Measurements from ENCODE around the gene PTPN12.

The PTPN12 gene

GRCh38 chr7:77550586-77550985 lies 13.5 kb downstream of the PTPN12 start:
- peaks cover 14% of the 10 kb centered on the region for H3K36me3 Mint-ChIP-seq
- no peaks in the 10 kb centered on the region for H3K9me3 Mint-ChIP-seq
- peaks cover 37% of the 10 kb centered on the region for H3K4me1 Mint-ChIP-seq
- no peak overlapping the region for H3K27ac Mint-ChIP-seq
- H3K4me3 Mint-ChIP-seq = no peak overlapping the region
- H3K27me3 Mint-ChIP-seq = no peaks in the 10 kb centered on the region

- no peaks in the 10 kb centered on the region for H3K27me3 Mint-ChIP-seq
- no peaks in the 10 kb centered on the region for H3K9me3 Mint-ChIP-seq
Measured at GRCh38 chr7:77553123-77553522, 16.0 kb downstream of the PTPN12 start.

GRCh38 chr7:77558284-77558967 lies 21.3 kb downstream of the PTPN12 start:
- Mint-ChIP-seq H3K27me3 (no peaks in the 10 kb centered on the region), H3K9me3 (no peaks in the 10 kb centered on the region), H3K36me3 (peaks cover 14% of the 10 kb centered on the region), H3K4me3 (no peak overlapping the region), H3K4me1 (peaks cover 31% of the 10 kb centered on the region), H3K27ac (no peak overlapping the region)

More at GRCh38 chr7:77553123-77553522, 16.0 kb downstream of the PTPN12 start:
- no peak overlapping the region for H3K27ac Mint-ChIP-seq
- H3K4me1 Mint-ChIP-seq = peaks cover 34% of the 10 kb centered on the region
- peaks cover 14% of the 10 kb centered on the region for H3K36me3 Mint-ChIP-seq
- H3K4me3 Mint-ChIP-seq = no peak overlapping the region

- peak overlapping the region; percentile 8 for H3K4me3 Mint-ChIP-seq
- H3K27ac Mint-ChIP-seq = no peak overlapping the region
- H3K27me3 Mint-ChIP-seq = no peaks in the 10 kb centered on the region
- H3K4me1 Mint-ChIP-seq = peaks cover 35% of the 10 kb centered on the region
- H3K36me3 Mint-ChIP-seq = peaks cover 3% of the 10 kb centered on the region
- no peaks in the 10 kb centered on the region for H3K9me3 Mint-ChIP-seq
Measured at GRCh38 chr7:77561352-77561751, 24.3 kb downstream of the PTPN12 start.

GRCh38 chr7:77563275-77563674 lies 26.2 kb downstream of the PTPN12 start:
- Mint-ChIP-seq H3K9me3 (no peaks in the 10 kb centered on the region), H3K36me3 (peaks cover 3% of the 10 kb centered on the region), H3K27ac (no peak overlapping the region), H3K4me1 (peaks cover 29% of the 10 kb centered on the region), H3K27me3 (no peaks in the 10 kb centered on the region), H3K4me3 (no peak overlapping the region)

GRCh38 chr7:77565917-77566316 lies 28.8 kb downstream of the PTPN12 start:
- Mint-ChIP-seq H3K27me3 (no peaks in the 10 kb centered on the region), H3K9me3 (no peaks in the 10 kb centered on the region), H3K4me3 (no peak overlapping the region), H3K36me3 (peaks cover 3% of the 10 kb centered on the region), H3K4me1 (peaks cover 17% of the 10 kb centered on the region), H3K27ac (no peak overlapping the region)

GRCh38 chr7:77566421-77566820 lies 29.3 kb downstream of the PTPN12 start:
- Mint-ChIP-seq H3K27me3 (no peaks in the 10 kb centered on the region), H3K9me3 (no peaks in the 10 kb centered on the region), H3K27ac (no peak overlapping the region), H3K4me1 (peaks cover 12% of the 10 kb centered on the region), H3K4me3 (no peak overlapping the region), H3K36me3 (peaks cover 3% of the 10 kb centered on the region)

GRCh38 chr7:77569514-77570232 lies 32.6 kb downstream of the PTPN12 start:
- no peak overlapping the region for H3K4me3 Mint-ChIP-seq
- no peaks in the 10 kb centered on the region for H3K27me3 Mint-ChIP-seq
- H3K9me3 Mint-ChIP-seq = no peaks in the 10 kb centered on the region
- H3K27ac Mint-ChIP-seq = no peak overlapping the region
- H3K4me1 Mint-ChIP-seq = peaks cover 4% of the 10 kb centered on the region
- peaks cover 8% of the 10 kb centered on the region for H3K36me3 Mint-ChIP-seq

GRCh38 chr7:77570330-77571011 lies 33.4 kb downstream of the PTPN12 start:
- H3K9me3 Mint-ChIP-seq = no peaks in the 10 kb centered on the region
- H3K4me3 Mint-ChIP-seq = no peak overlapping the region

GRCh38 chr7:77571801-77572200 lies 34.7 kb downstream of the PTPN12 start:
- no peaks in the 10 kb centered on the region for H3K9me3 Mint-ChIP-seq
- no peaks in the 10 kb centered on the region for H3K27me3 Mint-ChIP-seq
- peaks cover 9% of the 10 kb centered on the region for H3K36me3 Mint-ChIP-seq
- no peak overlapping the region for H3K27ac Mint-ChIP-seq
- no peaks in the 10 kb centered on the region for H3K4me1 Mint-ChIP-seq
- H3K4me3 Mint-ChIP-seq = no peak overlapping the region

More at GRCh38 chr7:77570330-77571011, 33.4 kb downstream of the PTPN12 start:
- Mint-ChIP-seq H3K4me1 (peaks cover 4% of the 10 kb centered on the region), H3K27me3 (no peaks in the 10 kb centered on the region), H3K27ac (no peak overlapping the region), H3K36me3 (peaks cover 9% of the 10 kb centered on the region)

- no peaks in the 10 kb centered on the region for H3K9me3 Mint-ChIP-seq
- no peaks in the 10 kb centered on the region for H3K4me1 Mint-ChIP-seq
- H3K27ac Mint-ChIP-seq = no peak overlapping the region
- no peak overlapping the region for H3K4me3 Mint-ChIP-seq
- H3K27me3 Mint-ChIP-seq = no peaks in the 10 kb centered on the region
- peaks cover 11% of the 10 kb centered on the region for H3K36me3 Mint-ChIP-seq
Measured at GRCh38 chr7:77575187-77575586, 38.1 kb downstream of the PTPN12 start.

GRCh38 chr7:77576856-77577255 lies 39.8 kb downstream of the PTPN12 start:
- Mint-ChIP-seq H3K4me1 (no peaks in the 10 kb centered on the region), H3K27me3 (no peaks in the 10 kb centered on the region), H3K36me3 (peaks cover 14% of the 10 kb centered on the region), H3K4me3 (no peak overlapping the region), H3K27ac (no peak overlapping the region), H3K9me3 (no peaks in the 10 kb centered on the region)

- H3K36me3 Mint-ChIP-seq = peaks cover 14% of the 10 kb centered on the region
- no peak overlapping the region for H3K27ac Mint-ChIP-seq
- no peaks in the 10 kb centered on the region for H3K9me3 Mint-ChIP-seq
- no peak overlapping the region for H3K4me3 Mint-ChIP-seq
- H3K27me3 Mint-ChIP-seq = no peaks in the 10 kb centered on the region
- no peaks in the 10 kb centered on the region for H3K4me1 Mint-ChIP-seq
Measured at GRCh38 chr7:77579797-77580196, 42.7 kb downstream of the PTPN12 start.

GRCh38 chr7:77580762-77581350 lies 43.8 kb downstream of the PTPN12 start:
- H3K27me3 Mint-ChIP-seq = no peaks in the 10 kb centered on the region
- H3K9me3 Mint-ChIP-seq = no peaks in the 10 kb centered on the region
- no peak overlapping the region for H3K4me3 Mint-ChIP-seq
- H3K4me1 Mint-ChIP-seq = no peaks in the 10 kb centered on the region
- no peak overlapping the region for H3K27ac Mint-ChIP-seq
- H3K36me3 Mint-ChIP-seq = peaks cover 13% of the 10 kb centered on the region

GRCh38 chr7:77587272-77587671 lies 50.2 kb downstream of the PTPN12 start:
- Mint-ChIP-seq H3K27ac (no peak overlapping the region), H3K27me3 (no peaks in the 10 kb centered on the region), H3K36me3 (peaks cover 10% of the 10 kb centered on the region), H3K9me3 (no peaks in the 10 kb centered on the region), H3K4me1 (no peaks in the 10 kb centered on the region), H3K4me3 (no peak overlapping the region)

GRCh38 chr7:77600952-77601351 lies 63.9 kb downstream of the PTPN12 start:
- Mint-ChIP-seq H3K36me3 (peaks cover 3% of the 10 kb centered on the region), H3K9me3 (no peaks in the 10 kb centered on the region), H3K27ac (no peak overlapping the region), H3K27me3 (no peaks in the 10 kb centered on the region), H3K4me3 (no peak overlapping the region), H3K4me1 (no peaks in the 10 kb centered on the region)
